ENCODE results near the gene HSDL1.
A peak's percentile ranks its signal among the peaks of the same experiment; 100 is the strongest.
"Not testable (repeated sequence)": the region's sequence is repeated elsewhere in the genome, so short reads cannot be mapped to it uniquely, and the experiment has no call there.

The HSDL1 gene

GRCh38 chr16:84119368-84119767 is 25.6 kb downstream of the HSDL1 start:
- no peak overlapping the region for H3K27ac ChIP-seq
- TF ChIP-seq CTCF (conservative IDR thresholded peaks at IDR 0.05): no peak

- not testable (repeated sequence) for H3K27ac ChIP-seq
Observed at GRCh38 chr16:84118315-84118714, 26.7 kb downstream of the HSDL1 start.

GRCh38 chr16:84117494-84117843 is 27.5 kb downstream of the HSDL1 start:
- no peak for TF ChIP-seq CTCF (conservative IDR thresholded peaks at IDR 0.05)
- H3K27ac ChIP-seq: peak overlapping the region; percentile 92

- peak within 1 kb of the TSS; percentile 92 for H3K27ac ChIP-seq
- TF ChIP-seq CTCF (conservative IDR thresholded peaks at IDR 0.05): peak; percentile 18; the same call in 1 of the 2 replicates
Observed at GRCh38 chr16:84116720-84117493, 28.1 kb downstream of the HSDL1 start, which contains the start of gene MBTPS1. MBTPS1 (minus strand) TSS chr16:84116942; CDS start chr16:84101783, 15,159 bp downstream.

- TF ChIP-seq CTCF (conservative IDR thresholded peaks at IDR 0.05): peak; percentile 62
Observed at GRCh38 chr16:84115919-84116719, 28.9 kb downstream of the HSDL1 start.

DNA sequence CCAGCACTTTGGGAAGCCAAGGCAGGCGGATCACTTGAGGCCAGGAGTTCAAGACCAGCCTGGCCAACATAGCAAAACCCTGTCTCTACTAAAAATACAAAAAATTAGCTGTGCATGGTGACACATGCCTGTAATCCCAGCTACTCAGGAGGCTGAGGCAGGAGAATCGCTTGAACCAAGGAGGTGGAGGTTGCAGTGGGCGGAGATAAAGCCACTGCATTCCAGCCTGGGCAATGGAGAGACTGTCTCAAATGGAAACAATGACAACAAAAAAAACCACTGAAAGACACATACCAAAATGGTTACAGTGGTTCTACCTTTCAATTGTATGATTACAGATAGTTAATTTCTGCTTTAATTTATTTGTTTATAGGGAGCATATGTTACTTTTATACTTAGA is 33.0 kb downstream of the HSDL1 start:
- not testable (repeated sequence) for H3K27ac ChIP-seq

More at GRCh38 chr16:84115919-84116719, 28.9 kb downstream of the HSDL1 start:
- H3K27ac ChIP-seq: peak overlapping the region; percentile 92

DNA sequence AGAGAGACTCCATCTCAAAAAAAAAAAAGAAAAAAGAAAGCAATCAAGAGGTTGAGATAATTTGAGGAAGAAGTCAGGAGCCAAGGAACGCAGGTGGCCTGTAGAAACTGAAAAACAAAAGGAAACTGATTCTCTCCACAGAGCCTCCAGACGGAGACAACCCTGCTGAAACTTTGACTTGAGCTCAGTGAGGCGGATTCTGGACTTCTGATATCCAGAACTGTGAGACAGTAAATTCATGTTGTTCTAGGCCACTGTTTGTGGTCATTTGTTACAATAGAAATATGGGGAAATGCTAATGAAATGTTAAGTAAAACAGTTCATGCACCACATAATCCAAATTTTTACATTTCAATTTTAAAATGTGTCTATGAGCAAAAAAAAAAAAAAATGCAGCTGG is 33.5 kb downstream of the HSDL1 start:
- no peak overlapping the region for H3K27ac ChIP-seq

DNA sequence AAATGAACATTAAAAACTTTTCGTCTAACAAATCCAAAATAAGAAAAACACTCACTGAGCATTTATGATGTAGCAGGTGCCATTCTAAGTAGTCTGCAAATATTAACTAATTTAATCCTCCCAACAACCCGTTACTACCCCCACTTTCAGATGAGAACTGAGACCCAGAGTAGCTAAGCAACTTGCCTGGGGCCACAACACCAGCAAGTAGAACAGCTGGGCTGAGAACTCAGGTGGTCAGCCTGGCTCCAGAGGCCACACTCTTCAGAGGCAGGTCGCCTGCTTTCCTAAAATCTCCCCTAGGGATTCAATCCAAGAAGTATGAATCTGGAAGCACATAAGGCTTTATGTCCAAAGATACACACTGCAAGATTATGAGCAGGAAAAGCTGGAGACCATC is 34.5 kb downstream of the HSDL1 start:
- H3K27ac ChIP-seq: no peak overlapping the region
- no peak for TF ChIP-seq CTCF (conservative IDR thresholded peaks at IDR 0.05)

More for the DNA sequence above, 33.5 kb downstream of the HSDL1 start:
- TF ChIP-seq CTCF (conservative IDR thresholded peaks at IDR 0.05): no peak
